Activated naive CD4-positive, alpha-beta T cell treated with anti-CD3 and anti-CD28 coated beads, Interleukin-2, amount 10 ng/mL, durations not matched to agents 7 days and 5 days (primary cell): ENCODE data around the gene CRACR2B.

Source experiments
- CTCF ChIA-PET: fragments of 350-600 bp; sonication (Branson Sonifier 250); formaldehyde crosslinking; loops from one replicate; lab custom pipeline; 2021; ENCODE audit warnings: antibody characterized with exemption; lab: Charles Lee
- DNase-seq: peaks from one replicate; pipeline ENCODE4 v3.0.0-alpha.2; 2020
- H3K27ac Mint-ChIP-seq: one replicate; pipeline ENCODE4 v1.8.0; 2021; ENCODE audit warnings: mild to moderate bottlenecking, moderate library complexity, mixed read lengths
- H3K27me3 Mint-ChIP-seq: one replicate; pipeline ENCODE4 v1.8.0; 2021; ENCODE audit warnings: mild to moderate bottlenecking, mixed read lengths
- H3K36me3 Mint-ChIP-seq: one replicate; pipeline ENCODE4 v1.8.0; 2021; ENCODE audit warnings: mixed read lengths
- H3K4me1 Mint-ChIP-seq: one replicate; pipeline ENCODE4 v1.8.0; 2021; ENCODE audit warnings: mixed read lengths
- H3K4me3 Mint-ChIP-seq: one replicate; pipeline ENCODE4 v1.8.0; 2021; ENCODE audit warnings: mild to moderate bottlenecking, moderate library complexity, mixed read lengths
- H3K9me3 Mint-ChIP-seq: one replicate; pipeline ENCODE4 v1.8.0; 2021; ENCODE audit warnings: mixed read lengths

Gene CRACR2B

DNA sequence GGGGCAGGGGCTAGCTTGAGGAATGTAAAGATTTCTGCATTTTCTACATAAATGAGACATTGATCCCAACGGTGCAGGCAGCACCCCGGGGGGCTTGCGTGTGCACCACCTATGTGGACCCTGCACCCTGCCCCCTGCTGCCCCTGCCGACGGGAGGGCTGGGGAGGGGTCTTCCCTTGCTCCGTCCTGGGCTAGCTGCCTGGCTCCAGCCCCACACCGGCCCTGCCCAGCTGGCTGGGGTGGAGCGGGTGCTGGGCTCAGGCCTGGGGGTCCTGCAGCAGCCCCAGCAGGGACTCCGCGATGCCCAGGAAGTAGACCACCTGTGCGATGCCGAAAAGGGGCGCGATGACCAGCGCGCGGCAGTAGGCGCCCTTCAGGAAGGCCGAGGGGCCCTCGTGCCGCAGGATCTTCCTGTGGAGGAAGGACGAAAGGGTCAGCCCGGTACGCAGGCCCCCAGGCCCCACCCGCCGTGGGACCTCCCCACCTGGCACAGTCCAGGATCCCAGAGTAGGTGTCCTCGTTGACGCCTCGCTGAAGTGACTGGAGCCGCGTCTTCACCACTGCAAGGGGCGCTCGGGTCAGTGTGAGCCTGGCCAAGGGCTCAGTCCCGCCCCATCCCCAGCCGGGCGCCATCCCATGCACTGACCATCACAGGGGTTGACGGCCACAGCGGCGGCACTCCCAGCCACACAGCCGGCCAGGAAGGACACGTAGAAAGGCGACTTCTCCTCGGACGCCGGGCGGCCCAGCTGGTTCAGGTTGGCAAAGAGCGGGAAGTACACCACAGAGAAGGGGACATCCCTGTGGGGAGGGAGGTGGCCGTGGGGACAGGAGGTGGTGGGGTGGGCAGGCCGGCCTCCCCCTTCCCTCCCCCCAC, 35.8 kb upstream of the CRACR2B start:
- peaks cover 19% of the 10 kb centered on the region for H3K4me1 Mint-ChIP-seq
- H3K27me3 Mint-ChIP-seq: peaks cover 7% of the 10 kb centered on the region
- no peak for DNase-seq
- CTCF ChIA-PET: no interaction called here
- H3K27ac Mint-ChIP-seq: no peak overlapping the region
- no peak overlapping the region for H3K4me3 Mint-ChIP-seq
- peaks cover 10% of the 10 kb centered on the region for H3K36me3 Mint-ChIP-seq
- H3K9me3 Mint-ChIP-seq: no peaks in the 10 kb centered on the region

DNA sequence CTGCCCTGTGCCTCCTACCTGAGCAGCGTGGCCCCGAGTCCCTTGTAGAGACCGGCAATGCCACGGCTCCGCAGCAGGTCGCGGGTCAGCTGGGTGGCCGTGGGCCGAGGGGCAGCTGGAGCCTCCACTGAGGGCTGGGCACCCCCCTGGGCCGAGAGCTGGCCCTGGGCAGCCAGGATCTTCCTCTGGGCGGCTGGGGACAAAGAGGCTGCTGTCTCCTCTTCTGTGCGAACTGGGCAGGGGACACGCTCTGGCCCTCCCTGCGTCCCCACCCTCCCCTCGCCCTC, 35.2 kb upstream of the CRACR2B start:
- H3K27ac Mint-ChIP-seq: no peak overlapping the region
- no peak overlapping the region for H3K4me3 Mint-ChIP-seq
- CTCF ChIA-PET: no interaction called here
- peaks cover 7% of the 10 kb centered on the region for H3K27me3 Mint-ChIP-seq
- no peaks in the 10 kb centered on the region for H3K9me3 Mint-ChIP-seq
- H3K4me1 Mint-ChIP-seq: peaks cover 22% of the 10 kb centered on the region
- H3K36me3 Mint-ChIP-seq: peaks cover 10% of the 10 kb centered on the region
- DNase-seq: no peak

DNA sequence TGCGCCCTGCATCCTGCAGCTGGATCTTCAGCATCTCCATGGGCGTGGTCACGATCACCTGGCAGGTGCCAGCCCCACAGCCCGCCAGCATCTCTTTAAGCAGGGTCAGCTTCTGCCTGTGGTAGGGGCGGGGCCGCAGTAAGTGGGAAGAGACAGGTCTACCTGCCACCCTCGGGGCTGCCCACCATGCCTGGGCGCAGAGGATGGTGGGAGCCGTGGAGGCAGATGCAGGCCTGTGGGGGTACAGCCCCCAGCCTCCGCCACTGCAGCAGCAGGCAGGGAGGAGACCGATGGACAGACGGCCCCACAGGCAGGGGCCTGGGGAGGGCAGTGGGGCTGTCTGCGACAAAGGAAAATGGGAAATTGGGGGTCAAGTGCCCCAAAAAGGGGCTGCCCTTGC, 34.8 kb upstream of the CRACR2B start:
- Mint-ChIP-seq H3K36me3 (peaks cover 10% of the 10 kb centered on the region), H3K4me3 (no peak overlapping the region), H3K27me3 (peaks cover 7% of the 10 kb centered on the region), H3K4me1 (peaks cover 21% of the 10 kb centered on the region), H3K27ac (no peak overlapping the region), H3K9me3 (no peaks in the 10 kb centered on the region)
- DNase-seq: no peak
- CTCF ChIA-PET: interaction anchor here (1.2 kb wide), 1 partner anchor 15 kb away, joined by 3 read pairs; no protein-coding TSS in a partner anchor

DNA sequence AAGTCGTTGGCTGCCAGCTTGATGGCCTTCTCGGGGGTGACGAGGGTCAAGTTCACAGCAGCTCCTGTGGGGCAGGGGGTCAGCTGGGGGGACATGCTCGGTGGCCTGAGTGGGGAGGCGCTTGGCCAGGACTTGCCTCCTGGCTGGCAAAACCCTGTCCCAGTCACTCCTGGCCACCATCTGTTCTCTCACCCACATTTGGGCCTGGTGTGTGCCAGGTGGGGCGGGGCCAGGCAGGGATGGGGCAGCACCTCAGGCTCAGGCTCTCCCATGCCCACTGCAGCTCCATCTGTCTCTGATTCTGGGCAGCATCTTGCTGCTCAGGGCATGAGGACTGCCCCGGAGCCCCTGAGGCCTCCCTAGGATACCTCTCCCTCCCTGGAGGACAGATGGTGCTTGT, 34.2 kb upstream of the CRACR2B start:
- no peaks in the 10 kb centered on the region for H3K9me3 Mint-ChIP-seq
- H3K4me3 Mint-ChIP-seq: peak overlapping the region; percentile 41
- peaks cover 20% of the 10 kb centered on the region for H3K4me1 Mint-ChIP-seq
- peaks cover 10% of the 10 kb centered on the region for H3K36me3 Mint-ChIP-seq
- H3K27me3 Mint-ChIP-seq: peaks cover 7% of the 10 kb centered on the region
- no peak for DNase-seq
- no peak overlapping the region for H3K27ac Mint-ChIP-seq
- CTCF ChIA-PET: interaction anchor here (1.2 kb wide), 1 partner anchor 15 kb away, joined by 3 read pairs; no protein-coding TSS in a partner anchor

DNA sequence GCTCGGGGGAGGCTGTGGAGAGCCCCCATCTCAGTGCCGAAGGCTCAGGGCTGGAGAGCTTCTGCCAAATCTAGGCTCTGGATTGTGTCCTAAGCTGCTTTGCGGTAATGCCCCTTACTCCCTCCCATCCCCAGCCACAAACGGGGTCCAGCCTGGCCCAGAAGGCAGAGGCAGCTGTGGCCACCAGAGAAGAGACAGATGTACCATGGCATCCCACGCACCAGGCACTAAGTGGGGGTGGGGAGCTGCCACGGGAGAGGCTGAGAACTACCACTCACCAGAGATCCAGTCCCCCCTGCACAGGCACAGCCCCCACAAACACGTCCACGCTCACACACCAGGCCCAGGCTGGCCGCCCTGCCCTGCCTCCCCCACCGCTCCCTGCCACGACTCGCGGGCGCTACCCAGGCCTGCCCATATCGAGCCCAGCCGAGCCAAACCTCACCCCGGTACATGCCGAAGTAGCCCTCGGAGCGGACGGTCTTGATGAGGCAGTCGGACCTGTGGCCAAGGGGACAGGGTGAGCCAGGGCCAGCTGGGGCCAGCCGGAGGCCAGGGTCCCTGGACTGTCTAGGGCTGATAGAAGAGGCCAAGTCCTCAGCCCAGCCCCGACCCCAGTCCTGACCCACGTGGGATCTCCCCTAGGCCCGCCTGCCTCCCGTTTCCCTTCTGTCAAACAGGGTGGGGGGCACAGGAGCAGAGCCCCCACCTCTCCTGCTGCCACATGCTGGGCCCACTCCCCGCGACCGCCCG, 33.5 kb upstream of the CRACR2B start:
- Mint-ChIP-seq H3K4me1 (peaks cover 16% of the 10 kb centered on the region), H3K4me3 (peak overlapping the region; percentile 54), H3K36me3 (peaks cover 10% of the 10 kb centered on the region), H3K27me3 (peaks cover 6% of the 10 kb centered on the region), H3K27ac (peak overlapping the region; percentile 24), H3K9me3 (no peaks in the 10 kb centered on the region)
- CTCF ChIA-PET: interaction anchor here (1.2 kb wide), 1 partner anchor 16 kb away, joined by 3 read pairs; no protein-coding TSS in a partner anchor
- no peak for DNase-seq

DNA sequence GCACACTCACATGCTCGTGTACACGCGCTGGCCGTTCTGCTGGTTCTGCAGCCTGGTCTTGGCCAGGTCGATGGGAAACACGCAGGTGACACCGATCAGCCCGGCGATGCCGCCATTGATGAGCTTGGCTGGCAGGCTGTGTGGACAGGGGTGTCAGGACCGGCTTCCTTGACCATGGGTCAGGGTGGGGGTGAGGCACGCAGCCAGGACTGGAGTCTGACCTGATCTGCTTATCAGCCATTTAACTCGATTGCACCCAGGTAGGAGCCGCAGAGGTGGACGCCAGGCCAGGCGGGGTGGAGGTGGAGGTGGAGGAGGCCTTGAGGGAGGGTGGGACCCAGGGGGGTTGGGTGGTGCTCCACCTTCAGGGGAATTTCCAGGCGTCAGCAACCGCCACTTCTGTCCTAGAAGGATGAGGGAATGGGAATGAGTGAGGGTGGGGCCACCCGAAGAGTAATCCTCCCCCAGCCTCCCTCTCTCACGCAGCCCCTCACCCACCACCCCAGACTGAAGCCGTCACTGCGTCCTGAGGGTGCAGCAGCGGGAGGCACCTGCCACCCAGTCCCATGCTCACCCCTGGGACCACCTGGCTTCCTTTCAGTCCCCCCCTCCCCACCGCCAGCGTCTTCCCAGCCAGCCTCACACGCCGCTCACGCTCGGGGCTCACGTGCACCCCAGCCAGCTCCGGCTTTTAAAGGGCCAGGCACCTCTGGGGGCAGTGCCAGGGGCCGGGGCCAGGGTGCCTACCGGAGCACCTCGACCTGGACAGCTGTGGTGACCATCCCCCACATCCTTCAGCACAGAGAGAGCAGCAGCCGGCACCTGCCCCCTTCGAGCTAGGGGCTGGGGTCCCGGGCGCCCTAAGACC, 32.7 kb upstream of the CRACR2B start:
- Mint-ChIP-seq H3K4me1 (peaks cover 16% of the 10 kb centered on the region), H3K9me3 (no peaks in the 10 kb centered on the region), H3K27me3 (no peaks in the 10 kb centered on the region), H3K27ac (peak overlapping the region; percentile 49), H3K4me3 (peak overlapping the region; percentile 88), H3K36me3 (peaks cover 12% of the 10 kb centered on the region)
- CTCF ChIA-PET: no interaction called here
- DNase-seq: no peak

DNA sequence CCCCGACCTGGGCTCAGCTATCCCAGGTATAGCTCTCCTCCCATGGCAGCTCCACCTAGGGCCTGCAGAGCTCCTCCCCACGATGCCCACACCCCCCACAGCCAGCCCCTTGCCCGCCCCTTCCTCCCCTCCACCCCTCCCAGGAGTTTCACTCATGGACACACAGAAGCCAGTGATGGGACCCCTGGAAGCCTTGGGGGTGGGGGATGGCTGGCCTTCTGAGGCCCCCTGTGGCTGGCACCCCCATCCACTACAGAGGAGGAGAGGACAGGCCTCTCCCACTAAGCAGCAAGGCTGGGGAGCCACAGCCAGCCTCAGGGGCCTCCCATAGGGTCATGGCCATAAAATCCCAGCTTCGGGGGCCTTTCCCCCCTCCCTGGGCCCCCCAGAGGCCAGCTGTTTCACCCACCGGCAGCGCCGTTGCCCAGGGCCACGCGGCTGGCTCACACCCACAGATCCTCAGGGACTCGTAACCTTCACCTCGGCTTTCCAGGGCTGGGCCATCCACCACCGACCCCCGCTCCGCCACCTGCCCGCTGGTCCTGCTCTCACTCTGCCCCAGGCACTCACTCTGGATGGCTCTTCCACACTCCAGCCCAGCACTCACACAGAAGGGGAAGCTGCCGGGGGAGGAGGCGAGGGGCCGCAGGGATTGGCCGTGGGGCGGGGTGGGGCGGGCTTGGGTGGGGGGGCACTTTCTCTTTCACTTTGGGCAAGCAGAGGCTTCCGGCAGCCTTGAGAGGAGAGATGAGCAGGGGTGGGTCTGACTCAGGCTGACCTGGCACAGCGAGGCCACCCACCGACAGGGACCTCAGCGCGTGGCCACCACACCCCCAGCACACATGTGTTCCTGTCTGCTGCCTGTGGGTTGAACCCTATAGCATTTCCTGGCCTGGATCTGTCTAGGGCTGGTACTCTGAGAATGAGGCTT, 31.8 kb upstream of the CRACR2B start:
- peak overlapping the region; percentile 90 for H3K27ac Mint-ChIP-seq
- H3K4me3 Mint-ChIP-seq: peak overlapping the region; percentile 88
- DNase-seq: peak; percentile 89
- CTCF ChIA-PET: no interaction called here
- no peaks in the 10 kb centered on the region for H3K27me3 Mint-ChIP-seq
- peaks cover 16% of the 10 kb centered on the region for H3K4me1 Mint-ChIP-seq
- H3K36me3 Mint-ChIP-seq: peaks cover 14% of the 10 kb centered on the region
- H3K9me3 Mint-ChIP-seq: no peaks in the 10 kb centered on the region

DNA sequence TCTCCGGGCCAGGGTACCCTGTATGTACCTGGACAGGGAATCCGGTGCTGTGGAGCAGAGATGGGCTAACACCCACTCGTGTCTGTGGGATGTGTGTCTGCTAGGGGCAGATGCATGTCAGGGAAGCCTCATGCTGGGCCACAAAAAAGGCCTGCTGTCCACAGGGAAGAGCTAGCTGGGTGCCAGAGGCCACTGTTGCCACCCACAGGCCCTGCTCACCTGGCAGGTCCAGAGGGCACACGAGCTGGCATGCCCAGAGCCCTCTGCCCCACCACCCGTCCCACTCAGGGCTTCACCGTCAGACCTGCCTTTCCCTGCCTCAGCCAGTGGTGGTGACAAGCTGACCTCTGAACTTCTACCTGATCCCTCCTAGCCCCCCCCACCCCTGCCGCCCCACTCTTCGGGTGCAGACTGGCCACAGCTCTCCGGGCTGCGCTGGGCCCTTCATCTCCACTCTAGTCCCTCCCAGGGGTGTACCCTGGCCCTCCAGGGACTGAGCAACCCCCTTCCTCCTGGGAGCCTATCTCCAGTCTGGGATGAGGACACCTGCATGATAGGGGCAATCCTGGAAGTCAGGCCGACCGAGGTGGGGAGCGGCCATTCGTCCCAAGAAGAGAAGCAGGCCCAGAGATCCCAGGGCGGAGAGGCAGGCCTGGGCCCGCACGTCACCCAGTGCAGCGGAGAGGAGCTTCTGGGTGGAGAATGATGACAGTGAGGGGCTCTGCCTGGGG, 31.0 kb upstream of the CRACR2B start:
- DNase-seq: no peak
- Mint-ChIP-seq H3K27me3 (no peaks in the 10 kb centered on the region), H3K4me3 (peak overlapping the region; percentile 88), H3K36me3 (peaks cover 12% of the 10 kb centered on the region), H3K9me3 (no peaks in the 10 kb centered on the region), H3K4me1 (peaks cover 19% of the 10 kb centered on the region), H3K27ac (peak overlapping the region; percentile 90)
- CTCF ChIA-PET: no interaction called here

DNA sequence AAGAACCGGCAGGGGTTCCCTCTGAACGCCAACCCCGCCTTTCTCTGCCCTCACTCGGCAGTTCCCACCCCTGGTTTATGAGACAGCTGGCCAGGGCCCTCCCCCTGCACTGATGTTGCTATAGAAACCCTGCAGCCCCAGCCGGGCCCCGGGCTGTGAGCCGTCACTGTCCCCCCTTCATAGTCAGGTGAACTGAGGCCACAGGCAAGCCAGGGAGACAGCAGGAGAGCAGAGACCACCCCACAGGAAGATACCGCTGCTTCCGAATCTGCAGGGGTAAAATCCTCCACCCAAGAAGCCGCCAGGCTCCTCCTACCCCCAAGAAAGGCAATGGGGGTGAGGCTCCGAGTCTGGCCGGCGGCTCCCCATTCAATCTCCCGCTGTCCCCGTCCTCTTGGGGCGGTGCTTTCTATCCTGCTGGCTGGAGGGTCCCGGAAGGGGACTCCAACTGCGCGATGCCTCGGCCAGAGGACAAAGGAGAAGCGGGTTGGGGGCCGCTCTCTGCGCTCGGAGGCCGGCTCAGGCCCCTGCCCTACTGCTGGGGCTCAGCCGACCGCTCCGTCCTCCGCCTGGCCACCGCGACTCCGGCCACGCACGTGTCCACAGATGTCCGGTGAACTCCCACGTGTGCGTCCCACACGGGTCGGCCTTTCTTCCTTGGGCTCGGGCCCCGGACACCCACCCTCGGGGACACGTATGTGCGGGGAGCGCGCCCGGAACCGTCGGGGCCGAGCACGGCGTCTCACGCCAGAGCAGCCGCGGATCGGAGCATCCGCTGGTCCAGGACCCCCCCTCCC, 30.2 kb upstream of the CRACR2B start:
- H3K4me1 Mint-ChIP-seq: peaks cover 19% of the 10 kb centered on the region
- peak overlapping the region; percentile 88 for H3K4me3 Mint-ChIP-seq
- H3K27ac Mint-ChIP-seq: peak overlapping the region; percentile 90
- no peaks in the 10 kb centered on the region for H3K9me3 Mint-ChIP-seq
- CTCF ChIA-PET: no interaction called here
- H3K36me3 Mint-ChIP-seq: peaks cover 12% of the 10 kb centered on the region
- H3K27me3 Mint-ChIP-seq: no peaks in the 10 kb centered on the region
- peak; percentile 83 for DNase-seq

DNA sequence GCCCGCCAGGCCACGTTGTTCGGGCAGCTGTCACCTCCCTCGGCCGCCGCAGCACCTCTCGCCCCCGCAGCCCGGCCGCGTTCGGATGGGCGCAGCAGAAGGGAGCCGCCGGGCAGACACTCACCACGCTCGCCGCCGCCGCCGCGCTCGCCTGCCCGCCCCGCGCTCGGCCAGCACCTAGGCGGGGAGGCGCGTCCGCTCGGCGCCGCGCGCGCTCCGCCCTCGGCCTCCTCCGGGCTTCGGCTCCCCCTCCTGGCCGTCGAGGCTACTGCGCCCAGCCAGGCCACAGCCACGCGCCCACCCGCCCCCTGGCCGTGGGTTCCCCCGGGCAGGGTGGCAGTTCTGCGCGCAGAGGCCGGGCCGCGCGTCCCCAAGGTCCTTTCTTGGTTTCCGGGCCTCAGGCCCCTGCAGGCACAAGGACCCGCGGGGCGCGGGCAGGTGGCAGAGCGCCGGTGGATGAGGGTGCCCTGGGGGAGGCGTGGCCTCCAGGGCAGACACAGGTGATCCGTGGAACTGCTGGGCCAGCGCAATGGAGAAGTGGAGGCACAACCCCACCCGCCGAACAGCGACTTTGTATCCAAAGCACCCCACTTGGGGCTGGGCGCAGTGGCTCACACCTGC, 29.5 kb upstream of the CRACR2B start, which contains the start of gene SLC25A22:
Gene SLC25A22 (minus strand): TSS at position 189 of the 621 bp plus-strand sequence. CDS start 3,275 bp downstream, outside the sequence.
- Mint-ChIP-seq H3K27me3 (no peaks in the 10 kb centered on the region), H3K27ac (peak within 1 kb of the TSS; percentile 90), H3K4me3 (peak within 1 kb of the TSS; percentile 88), H3K4me1 (peaks cover 22% of the 10 kb centered on the region), H3K36me3 (peaks cover 12% of the 10 kb centered on the region), H3K9me3 (no peaks in the 10 kb centered on the region)
- CTCF ChIA-PET: no interaction called here
- DNase-seq: peak; percentile 88

DNA sequence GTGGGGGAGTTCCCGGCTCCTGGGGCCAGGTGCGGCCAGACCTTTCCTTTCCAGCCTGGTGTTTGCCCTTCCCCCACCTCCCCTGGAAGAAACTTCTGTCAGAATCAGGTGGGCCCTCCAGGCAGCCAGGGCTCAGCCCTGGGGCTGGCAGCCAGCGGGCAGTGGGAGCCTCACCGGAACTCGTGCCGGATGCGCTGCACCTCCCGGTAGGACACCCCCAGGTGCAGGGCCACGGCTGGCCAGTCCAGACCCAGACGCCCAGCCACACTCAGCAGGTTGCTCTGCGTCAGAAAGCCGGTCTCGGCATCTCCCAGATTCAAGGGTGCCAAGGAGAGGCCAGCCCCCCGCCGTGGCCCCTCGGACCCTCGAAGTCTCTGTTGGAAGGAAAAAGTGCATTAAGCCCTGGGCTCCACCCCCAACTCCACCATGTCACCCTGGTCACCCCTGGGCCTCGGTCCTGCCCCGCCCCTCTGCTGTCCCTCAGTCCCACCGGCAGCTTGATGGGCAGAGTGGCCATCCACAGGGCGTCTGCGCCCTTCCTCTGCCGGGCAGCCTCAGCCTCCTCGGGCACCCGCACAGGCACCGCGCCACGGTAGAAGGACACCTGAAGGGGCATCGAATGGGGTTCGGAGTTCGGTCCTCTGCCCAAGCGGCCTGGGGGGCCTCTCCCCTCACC, 27.9 kb upstream of the CRACR2B start:
- Mint-ChIP-seq H3K27ac (no peak overlapping the region), H3K36me3 (peaks cover 6% of the 10 kb centered on the region), H3K4me3 (peak overlapping the region; percentile 23), H3K9me3 (no peaks in the 10 kb centered on the region), H3K27me3 (no peaks in the 10 kb centered on the region), H3K4me1 (peaks cover 29% of the 10 kb centered on the region)
- no peak for DNase-seq
- CTCF ChIA-PET: no interaction called here
